GM18858 (cell line): ENCODE results near the gene CNNM4.

Experiments used
- ATAC-seq: cut with Tn5 transposase; IDR thresholded peaks from one replicate; pipeline ENCODE4 v1.9.1; 2021; ENCODE audit not compliant: unreplicated experiment

Gene CNNM4

DNA sequence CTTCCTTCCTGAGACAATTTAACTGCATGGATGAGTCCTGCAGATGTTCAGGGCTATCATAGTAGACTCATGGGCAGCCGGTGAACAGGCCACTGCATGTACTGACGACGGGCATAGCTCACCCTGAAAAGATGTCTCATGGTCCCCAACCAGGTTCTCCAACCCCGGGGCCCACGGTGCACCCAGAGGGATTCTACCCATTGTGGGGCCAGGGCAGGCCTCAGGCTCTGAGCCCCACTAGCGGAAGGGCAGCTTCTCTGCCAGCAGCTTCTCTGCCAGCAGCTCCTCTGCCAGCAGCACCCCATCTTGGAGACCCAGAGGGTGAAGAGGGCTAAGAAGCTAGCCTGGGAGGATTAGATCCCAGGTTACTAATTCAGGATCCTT is 3.2 kb upstream of the CNNM4 start:
- ATAC-seq: no peak

DNA sequence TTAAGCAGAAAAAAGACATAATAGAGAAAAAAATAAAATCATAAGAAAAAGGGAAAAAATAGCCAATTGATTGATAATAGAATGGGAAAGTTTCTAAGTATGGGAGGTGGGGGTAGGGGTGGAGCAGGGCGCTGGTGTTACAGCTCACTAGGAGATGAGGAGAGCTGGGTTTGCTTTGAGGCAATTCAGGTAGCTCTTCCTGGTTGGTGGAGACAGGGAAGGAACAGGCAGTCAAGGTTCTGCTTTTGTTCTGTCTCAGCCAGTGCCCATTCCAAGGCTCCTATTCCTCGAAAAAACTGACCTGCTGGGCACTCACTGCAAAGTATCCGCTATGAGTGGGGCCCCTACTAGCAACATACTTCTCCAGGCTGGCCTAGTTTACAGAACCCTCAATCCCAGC is 1.7 kb upstream of the CNNM4 start:
- no peak for ATAC-seq

DNA sequence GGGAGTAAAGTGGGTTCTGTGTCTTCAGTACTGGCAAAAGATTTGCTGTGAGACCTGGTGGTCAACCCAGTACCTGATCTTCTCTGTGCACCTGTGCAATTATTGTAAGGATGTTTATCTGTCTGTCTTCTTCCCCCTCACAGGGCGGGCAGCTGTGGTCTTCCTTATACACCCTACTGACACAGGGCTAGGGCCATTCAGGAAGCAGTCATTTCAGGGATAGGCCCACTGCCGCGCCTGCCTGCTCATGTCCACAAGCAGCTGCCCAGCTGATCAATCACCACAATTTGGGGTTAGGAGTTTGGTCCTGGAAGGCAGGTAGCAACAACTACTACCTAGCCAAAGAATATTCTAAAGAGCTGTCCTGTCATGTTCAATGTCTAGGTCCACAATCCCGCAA is 1.2 kb upstream of the CNNM4 start:
- ATAC-seq: no peak

- ATAC-seq: no peak
Measured at GRCh38 chr2:96760986-96761832, 507 bp downstream of the CNNM4 start.

GRCh38 chr2:96762529-96763311 is 2.0 kb downstream of the CNNM4 start:
- no peak for ATAC-seq

- no peak for ATAC-seq
Measured at GRCh38 chr2:96763511-96764252, 3.0 kb downstream of the CNNM4 start.

DNA sequence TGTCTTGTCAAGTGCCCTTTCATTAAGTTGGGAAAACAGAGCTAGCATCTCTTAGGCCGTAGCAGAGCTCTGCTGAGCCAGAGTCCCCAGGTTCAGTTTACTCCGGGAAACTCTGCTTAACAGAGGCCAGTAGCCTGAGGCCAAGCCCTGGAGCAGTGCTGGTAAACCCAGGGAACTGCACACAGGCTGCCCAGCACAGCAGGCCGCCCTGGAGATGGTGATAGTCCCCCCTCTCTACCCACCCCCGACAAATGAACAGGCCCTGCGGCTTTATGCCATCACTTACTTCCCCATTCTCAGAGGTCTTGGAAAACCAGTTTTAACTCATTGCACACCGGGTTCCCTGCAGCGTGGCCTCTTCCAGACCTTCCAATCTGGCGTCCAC is 3.5 kb downstream of the CNNM4 start:
- no peak for ATAC-seq

GRCh38 chr2:96767135-96767871 is 6.6 kb downstream of the CNNM4 start:
- no peak for ATAC-seq

GRCh38 chr2:96768083-96768561 is 7.4 kb downstream of the CNNM4 start:
- ATAC-seq: peak; percentile 38

DNA sequence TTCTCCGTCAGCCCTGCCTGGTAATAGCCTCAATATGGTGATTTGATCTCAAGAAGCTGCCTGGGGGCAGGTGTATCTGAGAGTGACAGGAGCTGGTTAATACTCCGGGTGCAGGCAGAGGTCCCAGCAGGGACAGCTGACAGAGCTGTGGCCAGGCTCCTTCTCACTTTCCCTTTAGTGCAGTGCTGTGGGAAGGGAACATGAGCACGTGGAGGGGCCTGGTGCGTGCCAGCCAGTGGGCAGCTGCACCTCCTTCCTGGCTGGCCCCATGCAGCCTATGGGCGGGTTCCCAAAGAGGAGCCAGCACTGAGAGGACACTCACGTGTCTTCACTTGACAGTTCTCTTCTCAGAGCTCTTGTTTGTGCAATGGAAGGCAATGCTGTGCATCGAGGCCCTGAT is 9.1 kb downstream of the CNNM4 start:
- ATAC-seq: no peak

DNA sequence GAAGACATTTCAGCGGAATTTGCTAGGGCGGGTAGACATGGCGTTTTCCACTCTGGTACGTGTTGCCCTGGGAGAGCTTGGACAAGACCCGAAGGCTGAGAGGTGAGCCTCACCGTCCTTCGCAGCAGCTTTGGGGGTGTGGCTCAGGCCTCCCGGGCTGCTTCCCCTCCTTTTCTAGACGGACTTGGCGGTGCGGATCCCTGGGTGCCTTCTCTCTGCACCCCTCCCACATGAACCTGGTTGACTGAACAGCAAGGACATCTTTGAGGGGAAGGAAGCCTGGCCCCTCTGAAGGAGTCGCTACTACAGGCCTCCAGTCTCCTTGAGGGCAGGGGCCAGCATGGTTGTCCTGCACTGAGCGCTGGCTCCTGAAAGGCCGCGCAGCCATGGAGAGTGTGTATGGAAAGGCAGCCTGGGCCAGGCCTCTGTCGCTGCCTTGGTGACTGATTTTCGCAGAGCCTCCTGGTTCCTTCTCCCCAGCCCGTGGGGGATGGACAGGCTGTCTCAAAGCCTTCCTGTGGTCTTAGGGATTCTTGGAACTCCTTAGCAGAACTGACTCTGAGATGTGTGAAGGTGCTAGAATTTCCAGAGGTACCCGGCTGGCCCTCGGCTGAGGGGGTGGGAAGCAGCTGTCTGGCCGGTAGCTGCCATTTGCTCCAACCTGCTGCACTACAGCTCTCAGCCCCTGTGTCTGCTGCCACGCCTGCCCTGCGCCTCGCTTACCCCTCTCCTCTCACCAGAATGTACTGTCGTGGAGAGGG is 9.9 kb downstream of the CNNM4 start:
- no peak for ATAC-seq

DNA sequence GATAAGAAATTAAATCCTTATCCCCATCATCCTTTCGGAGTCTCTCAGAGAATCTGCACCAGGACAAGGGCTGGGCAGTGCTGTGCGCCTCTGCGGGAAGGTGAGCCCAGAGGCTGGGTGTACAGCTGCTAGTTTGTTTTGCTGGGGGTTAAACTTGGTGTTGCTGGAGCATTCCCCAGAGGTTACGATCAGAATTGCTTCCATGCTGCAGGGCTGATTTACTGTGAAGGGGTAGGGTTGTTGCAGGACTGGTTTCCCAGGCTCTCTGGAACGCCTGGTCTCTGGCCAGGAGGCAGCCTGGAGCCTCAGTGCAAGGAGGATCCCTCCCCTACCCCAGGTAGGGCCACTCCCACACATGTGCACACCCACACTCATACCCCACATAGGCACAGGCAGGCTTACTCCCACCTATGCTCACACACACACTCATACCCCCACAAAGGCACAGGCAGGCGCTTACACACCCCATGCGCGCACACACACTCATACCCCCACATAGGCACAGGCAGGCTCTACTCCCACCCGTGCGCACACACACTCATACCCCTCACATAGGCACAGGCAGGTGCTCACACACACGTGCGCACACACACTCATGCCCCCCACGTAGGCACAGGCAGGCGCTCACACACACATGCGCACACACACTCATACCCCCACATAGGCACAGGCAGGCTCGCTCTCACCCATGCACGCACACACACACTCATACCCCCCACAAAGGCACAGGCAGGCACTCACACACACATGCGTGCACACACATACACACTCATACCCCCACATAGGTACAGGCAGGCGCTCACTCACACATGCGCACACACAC is 11.3 kb downstream of the CNNM4 start:
- ATAC-seq: no peak

- ATAC-seq: no peak
Measured at GRCh38 chr2:96772903-96773671, 12.4 kb downstream of the CNNM4 start.

DNA sequence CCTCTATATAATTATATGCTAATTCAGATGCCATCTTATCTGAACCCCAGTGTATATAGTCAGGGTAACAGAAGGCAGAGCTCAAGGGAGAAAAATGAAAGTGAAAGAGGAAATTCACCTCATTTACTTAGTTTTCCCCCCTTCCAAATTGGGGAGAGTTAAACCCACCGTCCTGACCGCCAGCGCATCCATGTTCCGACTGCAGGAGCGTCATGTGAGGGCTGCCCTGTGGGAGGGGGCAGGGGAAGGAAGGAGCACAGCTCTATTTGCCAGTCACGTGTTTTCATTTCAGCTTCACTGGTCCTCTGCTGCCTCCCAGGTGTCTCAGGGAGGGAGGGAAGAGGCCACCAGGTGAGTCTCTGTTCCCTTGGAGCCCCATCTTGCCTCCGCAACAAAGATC is 13.2 kb downstream of the CNNM4 start:
- no peak for ATAC-seq

- ATAC-seq: no peak
Measured at GRCh38 chr2:96775160-96775559, 14.5 kb downstream of the CNNM4 start.

DNA sequence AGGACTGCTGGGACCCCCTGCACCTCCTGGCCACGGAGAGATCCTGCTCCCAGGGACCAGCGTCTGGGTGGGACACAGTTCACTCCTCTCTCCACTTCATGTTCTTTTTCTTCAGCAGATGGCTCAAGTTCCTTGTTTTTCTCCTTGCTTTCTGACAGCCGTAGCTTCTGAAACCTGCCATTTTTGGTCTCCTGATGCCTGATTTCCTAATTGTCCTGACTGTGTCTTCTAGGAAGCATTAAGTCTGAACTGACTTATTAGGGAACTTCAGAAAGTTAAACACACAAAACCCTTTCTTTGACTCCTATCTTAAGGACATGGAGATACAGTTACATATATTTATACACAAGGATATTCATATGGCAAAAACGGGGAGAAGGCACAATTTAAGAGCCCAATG is 22.7 kb downstream of the CNNM4 start:
- ATAC-seq: no peak

DNA sequence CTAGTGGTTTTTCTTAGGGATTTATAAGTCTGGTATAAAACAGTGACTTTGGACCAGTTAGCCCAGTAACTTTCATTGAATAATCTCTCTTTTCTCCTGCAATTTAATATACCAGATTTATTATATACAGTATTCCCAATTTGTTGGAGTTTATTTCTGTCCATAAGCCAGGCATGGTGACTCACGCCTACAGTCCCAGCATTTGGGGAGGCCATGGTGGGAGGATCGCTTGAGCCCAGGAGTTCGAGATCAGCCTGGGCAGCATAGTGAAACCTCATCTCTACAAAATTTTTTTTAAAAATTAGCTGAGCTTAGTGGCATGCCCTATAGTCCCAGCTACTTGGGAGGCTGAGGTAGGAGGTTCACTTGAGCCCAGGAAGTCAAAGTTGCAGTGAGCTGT is 26.7 kb downstream of the CNNM4 start:
- no peak for ATAC-seq

DNA sequence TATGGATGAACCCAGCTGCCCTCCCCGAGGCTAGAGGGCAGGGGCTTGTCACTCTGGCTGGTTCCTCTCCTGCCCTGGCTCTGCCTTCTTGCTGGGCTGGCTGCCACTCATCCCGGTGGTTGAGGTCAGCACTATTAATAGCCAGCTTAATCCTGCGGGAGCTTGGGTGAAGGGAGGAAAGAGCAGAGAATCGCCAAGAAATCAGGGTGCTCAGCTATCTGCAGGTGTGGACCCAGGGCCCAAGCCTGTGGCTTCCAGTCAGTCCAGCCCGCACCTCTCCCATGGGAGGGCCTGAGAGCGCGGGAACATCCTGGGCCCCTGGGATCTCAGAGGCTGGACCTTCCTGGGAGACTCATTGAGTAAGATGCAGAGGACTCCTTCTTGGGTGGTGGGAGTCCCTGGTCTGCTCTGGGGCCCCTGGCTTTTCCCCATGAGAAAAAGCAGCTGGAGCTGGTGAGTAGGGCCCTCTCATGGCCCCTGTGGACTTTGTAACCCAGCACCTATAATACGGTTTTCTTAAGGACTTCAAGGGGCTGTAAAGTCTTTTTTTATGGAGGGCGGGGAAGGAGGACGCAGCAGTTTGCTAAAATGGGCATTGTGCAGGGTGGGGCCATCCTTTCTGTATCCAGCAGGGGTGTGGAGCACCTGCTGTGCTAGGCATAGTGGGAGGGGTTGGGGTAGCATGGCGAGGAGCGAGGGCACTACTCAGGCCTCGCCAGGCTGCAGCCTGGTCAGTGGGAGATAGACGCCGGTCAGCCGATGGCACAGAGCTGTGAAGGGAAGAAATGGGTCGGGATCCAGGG is 27.9 kb downstream of the CNNM4 start:
- ATAC-seq: no peak
